ENCODE measurements around the gene CHMP3. TPM values are rescaled to one million over a fixed set of nuclear protein-coding genes. Genes with fewer than 3 reads are reported as not detected.

CHMP3 gene
- total and polyA plus RNA-seq, 2 donors (not counting 1 experiment from before 2014, with no cell fraction given), result 73.3 to 161 TPM

DNA sequence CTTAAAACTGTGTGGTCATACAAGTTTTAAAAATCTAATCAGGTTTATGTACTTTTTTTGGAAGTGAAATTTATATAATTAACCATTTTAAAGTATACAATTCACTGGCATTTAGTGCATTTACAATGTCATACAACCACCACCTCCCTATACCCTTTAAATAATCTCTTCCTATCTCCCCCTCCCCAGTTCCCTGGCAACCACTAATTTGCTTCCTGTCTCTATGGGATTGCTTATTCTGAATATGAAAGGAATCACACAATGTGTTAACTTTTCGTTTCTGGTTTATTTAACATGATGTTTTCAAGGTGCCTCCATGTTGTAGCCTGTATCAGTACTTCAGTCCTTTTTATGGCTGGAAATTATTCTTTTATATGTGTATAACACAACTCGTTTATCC, 19.4 kb downstream of the CHMP3 start:
- H3K9me3 ChIP-seq (ENCODE audit: control insufficient read depth, insufficient read depth, low read depth, low read length), result no peaks in the 10 kb centered on the region
- H2AFZ ChIP-seq (ENCODE audit: low read length), result no peak overlapping the region
- H3K4me3 ChIP-seq (replicated peaks in 1 of 4; ENCODE audit: control extremely low read depth in 1 of 4, insufficient read depth in 1 of 4, low read depth in 3 of 4, low read length in 4 of 4), result no peak overlapping the region
- H3K4me2 ChIP-seq (ENCODE audit: extremely low read depth, insufficient read depth, low read length), result no peak overlapping the region
- H3K9ac ChIP-seq (ENCODE audit: insufficient read depth, low read length), result no peak overlapping the region
- no peak for DNase-seq (ENCODE audit: low read depth in 2 of 2)
- TF ChIP-seq, protein P1, sequence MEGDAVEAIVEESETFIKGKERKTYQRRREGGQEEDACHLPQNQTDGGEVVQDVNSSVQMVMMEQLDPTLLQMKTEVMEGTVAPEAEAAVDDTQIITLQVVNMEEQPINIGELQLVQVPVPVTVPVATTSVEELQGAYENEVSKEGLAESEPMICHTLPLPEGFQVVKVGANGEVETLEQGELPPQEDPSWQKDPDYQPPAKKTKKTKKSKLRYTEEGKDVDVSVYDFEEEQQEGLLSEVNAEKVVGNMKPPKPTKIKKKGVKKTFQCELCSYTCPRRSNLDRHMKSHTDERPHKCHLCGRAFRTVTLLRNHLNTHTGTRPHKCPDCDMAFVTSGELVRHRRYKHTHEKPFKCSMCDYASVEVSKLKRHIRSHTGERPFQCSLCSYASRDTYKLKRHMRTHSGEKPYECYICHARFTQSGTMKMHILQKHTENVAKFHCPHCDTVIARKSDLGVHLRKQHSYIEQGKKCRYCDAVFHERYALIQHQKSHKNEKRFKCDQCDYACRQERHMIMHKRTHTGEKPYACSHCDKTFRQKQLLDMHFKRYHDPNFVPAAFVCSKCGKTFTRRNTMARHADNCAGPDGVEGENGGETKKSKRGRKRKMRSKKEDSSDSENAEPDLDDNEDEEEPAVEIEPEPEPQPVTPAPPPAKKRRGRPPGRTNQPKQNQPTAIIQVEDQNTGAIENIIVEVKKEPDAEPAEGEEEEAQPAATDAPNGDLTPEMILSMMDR (conservative IDR thresholded peaks at IDR 0.05 in 1 of 2, IDR thresholded peaks at IDR 0.05 in 1 of 2; ENCODE audit: low read depth in 1 of 2, low read length in 2 of 2), result no peak
- TF ChIP-seq EZH2 (IDR thresholded peaks at IDR 0.05; ENCODE audit: low read length, missing control alignments), result no peak
- H3K27me3 ChIP-seq (ENCODE audit: control insufficient read depth, insufficient read depth, low read length), result no peaks in the 10 kb centered on the region
- H3K27ac ChIP-seq (ENCODE audit: insufficient read depth, low read length), result no peak overlapping the region
- H3K79me2 ChIP-seq (ENCODE audit: control insufficient read depth, insufficient read depth, low read length), result no peaks in the 10 kb centered on the region
- H3K4me1 ChIP-seq (ENCODE audit: control insufficient read depth, extremely low read depth, insufficient read depth, low read length), result no peaks in the 10 kb centered on the region
- H3K36me3 ChIP-seq (ENCODE audit: control insufficient read depth, insufficient read depth, low read length), result no peaks in the 10 kb centered on the region
- no peaks in the 10 kb centered on the region for H4K20me1 ChIP-seq (ENCODE audit: control insufficient read depth, extremely low read depth, insufficient read depth, low read length)

GRCh38 chr2:86543335-86543734, 19.9 kb downstream of the CHMP3 start:
- H3K36me3 ChIP-seq (ENCODE audit: control insufficient read depth, insufficient read depth, low read length), result no peaks in the 10 kb centered on the region
- H4K20me1 ChIP-seq (ENCODE audit: control insufficient read depth, extremely low read depth, insufficient read depth, low read length), result no peaks in the 10 kb centered on the region
- H2AFZ ChIP-seq (ENCODE audit: low read length), result no peak overlapping the region
- no peaks in the 10 kb centered on the region for H3K79me2 ChIP-seq (ENCODE audit: control insufficient read depth, insufficient read depth, low read length)
- no peak overlapping the region for H3K9ac ChIP-seq (ENCODE audit: insufficient read depth, low read length)
- TF ChIP-seq EZH2 (IDR thresholded peaks at IDR 0.05; ENCODE audit: low read length, missing control alignments), result no peak
- TF ChIP-seq, protein P1 (conservative IDR thresholded peaks at IDR 0.05 in 1 of 2, IDR thresholded peaks at IDR 0.05 in 1 of 2; ENCODE audit: low read depth in 1 of 2, low read length in 2 of 2), result no peak
- H3K4me2 ChIP-seq (ENCODE audit: extremely low read depth, insufficient read depth, low read length), result no peak overlapping the region
- H3K27me3 ChIP-seq (ENCODE audit: control insufficient read depth, insufficient read depth, low read length), result no peaks in the 10 kb centered on the region
- no peaks in the 10 kb centered on the region for H3K9me3 ChIP-seq (ENCODE audit: control insufficient read depth, insufficient read depth, low read depth, low read length)
- no peak overlapping the region for H3K27ac ChIP-seq (ENCODE audit: insufficient read depth, low read length)
- H3K4me1 ChIP-seq (ENCODE audit: control insufficient read depth, extremely low read depth, insufficient read depth, low read length), result no peaks in the 10 kb centered on the region
- H3K4me3 ChIP-seq (replicated peaks in 1 of 4; ENCODE audit: control extremely low read depth in 1 of 4, insufficient read depth in 1 of 4, low read depth in 3 of 4, low read length in 4 of 4), result no peak overlapping the region
- DNase-seq (ENCODE audit: low read depth in 2 of 2), result no peak

DNA sequence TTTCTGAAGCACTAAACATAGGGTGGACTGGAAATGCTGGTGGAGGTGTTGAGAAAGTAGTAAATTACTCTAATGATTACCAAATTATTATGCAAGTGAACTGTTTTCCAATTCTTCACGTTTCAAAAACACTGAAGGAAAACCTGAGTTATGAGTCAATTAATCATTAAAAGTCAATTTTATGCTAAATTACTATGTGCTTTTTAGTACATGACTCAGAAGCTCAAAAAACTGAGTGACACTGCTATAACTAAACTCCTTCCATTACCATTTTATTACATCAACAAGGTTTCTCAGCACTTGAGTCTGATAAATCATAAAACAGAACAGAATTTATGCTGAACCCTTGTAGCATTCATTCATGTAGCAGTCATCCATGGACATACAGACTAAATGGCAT, 20.4 kb downstream of the CHMP3 start:
- Histone ChIP-seq H3K9ac (ENCODE audit: insufficient read depth, low read length) (no peak overlapping the region), H3K27me3 (ENCODE audit: control insufficient read depth, insufficient read depth, low read length) (no peaks in the 10 kb centered on the region), H3K27ac (ENCODE audit: insufficient read depth, low read length) (no peak overlapping the region), H4K20me1 (ENCODE audit: control insufficient read depth, extremely low read depth, insufficient read depth, low read length) (no peaks in the 10 kb centered on the region), H3K4me2 (ENCODE audit: extremely low read depth, insufficient read depth, low read length) (no peak overlapping the region), H3K79me2 (ENCODE audit: control insufficient read depth, insufficient read depth, low read length) (no peaks in the 10 kb centered on the region), H3K4me3 (replicated peaks in 1 of 4; ENCODE audit: control extremely low read depth in 1 of 4, insufficient read depth in 1 of 4, low read depth in 3 of 4, low read length in 4 of 4) (no peak overlapping the region), H3K36me3 (ENCODE audit: control insufficient read depth, insufficient read depth, low read length) (no peaks in the 10 kb centered on the region), H3K9me3 (ENCODE audit: control insufficient read depth, insufficient read depth, low read depth, low read length) (no peaks in the 10 kb centered on the region), H2AFZ (ENCODE audit: low read length) (no peak overlapping the region), H3K4me1 (ENCODE audit: control insufficient read depth, extremely low read depth, insufficient read depth, low read length) (no peaks in the 10 kb centered on the region)
- no peak for DNase-seq (ENCODE audit: low read depth in 2 of 2)
- TF ChIP-seq, protein P1 (conservative IDR thresholded peaks at IDR 0.05 in 1 of 2, IDR thresholded peaks at IDR 0.05 in 1 of 2; ENCODE audit: low read depth in 1 of 2, low read length in 2 of 2), result no peak
- no peak for TF ChIP-seq EZH2 (IDR thresholded peaks at IDR 0.05; ENCODE audit: low read length, missing control alignments)
